ENCODE results near the gene NME1. TPM values are rescaled to one million over a fixed set of nuclear protein-coding genes. Genes with fewer than 3 reads are reported as not detected.
A peak's percentile ranks its signal among the peaks of the same experiment; 100 is the strongest.

Gene NME1
- total RNA-seq, 1 experiment from 2014 or later, result 592 TPM

- H3K4me3 ChIP-seq (ENCODE audit: low read length), result no peak overlapping the region
- H3K27ac ChIP-seq (ENCODE audit: low read length), result no peak overlapping the region
- POLR2A ChIA-PET (ENCODE audit: unreplicated experiment), result interaction anchor here (0.6 kb wide), 1 partner anchor 64 kb away, joined by 5 read pairs; no protein-coding TSS in a partner anchor
- TF ChIP-seq, protein P1, sequence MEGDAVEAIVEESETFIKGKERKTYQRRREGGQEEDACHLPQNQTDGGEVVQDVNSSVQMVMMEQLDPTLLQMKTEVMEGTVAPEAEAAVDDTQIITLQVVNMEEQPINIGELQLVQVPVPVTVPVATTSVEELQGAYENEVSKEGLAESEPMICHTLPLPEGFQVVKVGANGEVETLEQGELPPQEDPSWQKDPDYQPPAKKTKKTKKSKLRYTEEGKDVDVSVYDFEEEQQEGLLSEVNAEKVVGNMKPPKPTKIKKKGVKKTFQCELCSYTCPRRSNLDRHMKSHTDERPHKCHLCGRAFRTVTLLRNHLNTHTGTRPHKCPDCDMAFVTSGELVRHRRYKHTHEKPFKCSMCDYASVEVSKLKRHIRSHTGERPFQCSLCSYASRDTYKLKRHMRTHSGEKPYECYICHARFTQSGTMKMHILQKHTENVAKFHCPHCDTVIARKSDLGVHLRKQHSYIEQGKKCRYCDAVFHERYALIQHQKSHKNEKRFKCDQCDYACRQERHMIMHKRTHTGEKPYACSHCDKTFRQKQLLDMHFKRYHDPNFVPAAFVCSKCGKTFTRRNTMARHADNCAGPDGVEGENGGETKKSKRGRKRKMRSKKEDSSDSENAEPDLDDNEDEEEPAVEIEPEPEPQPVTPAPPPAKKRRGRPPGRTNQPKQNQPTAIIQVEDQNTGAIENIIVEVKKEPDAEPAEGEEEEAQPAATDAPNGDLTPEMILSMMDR (conservative IDR thresholded peaks at IDR 0.05; ENCODE audit: low read depth, low read length), result no peak
- TF ChIP-seq EZH2phosphoT487 (IDR thresholded peaks at IDR 0.05; ENCODE audit: borderline replicate concordance, low read length), result no peak
- no peak for TF ChIP-seq EZH2 (IDR thresholded peaks at IDR 0.05; ENCODE audit: low read length, unreplicated experiment)
- H3K36me3 ChIP-seq (ENCODE audit: low read depth, low read length), result peaks cover 5% of the 10 kb centered on the region
- no peak overlapping the region for H3K9ac ChIP-seq (ENCODE audit: low read length)
- H4K20me1 ChIP-seq (ENCODE audit: low read length), result no peaks in the 10 kb centered on the region; the same call in 1 of the 2 replicates
- no peaks in the 10 kb centered on the region for H3K9me3 ChIP-seq (ENCODE audit: low read length)
- intact Hi-C loops (cut with micrococcal nuclease), result loop anchor here (5.0 kb wide), 1 partner anchor 284 kb away; the partner anchor contains the start of gene TOB1
- H3K9me2 ChIP-seq (replicated peaks; ENCODE audit: low read length), result no peaks in the 10 kb centered on the region
- H3K79me2 ChIP-seq (ENCODE audit: low read length), result peaks cover 26% of the 10 kb centered on the region
- H2AFZ ChIP-seq (ENCODE audit: low read length), result no peak overlapping the region
- H3F3A ChIP-seq (ENCODE audit: low read length, unreplicated experiment), result no peaks in the 10 kb centered on the region
- H3K4me2 ChIP-seq (ENCODE audit: low read length), result no peak overlapping the region
- H3K4me1 ChIP-seq (ENCODE audit: insufficient read depth, low read length), result peaks cover 34% of the 10 kb centered on the region
- no peak for ATAC-seq
- CTCF ChIA-PET, result no interaction called here
- H3K27me3 ChIP-seq (ENCODE audit: low read length), result no peaks in the 10 kb centered on the region
- no peak for DNase-seq
- BruUV-seq (replicated peaks), result no TSS peak
Observed at GRCh38 chr17:51150932-51151331, 2.4 kb upstream of the NME1 start.

GRCh38 chr17:51152766-51153209 lies 571 bp upstream of the NME1 start:
- Histone ChIP-seq H2AFZ (ENCODE audit: low read length) (peak overlapping the region; percentile 81), H3K36me3 (ENCODE audit: low read depth, low read length) (peaks cover 20% of the 10 kb centered on the region), H3K9me3 (ENCODE audit: low read length) (no peaks in the 10 kb centered on the region), H3K4me3 (ENCODE audit: low read length) (peak overlapping the region; percentile 64), H3F3A (ENCODE audit: low read length, unreplicated experiment) (no peaks in the 10 kb centered on the region), H3K4me1 (ENCODE audit: insufficient read depth, low read length) (peaks cover 24% of the 10 kb centered on the region), H3K9ac (ENCODE audit: low read length) (peak overlapping the region; percentile 35), H3K27ac (ENCODE audit: low read length) (peak overlapping the region; percentile 40), H3K4me2 (ENCODE audit: low read length) (peak overlapping the region; percentile 89), H3K79me2 (ENCODE audit: low read length) (peaks cover 44% of the 10 kb centered on the region), H4K20me1 (ENCODE audit: low read length) (peaks cover 7% of the 10 kb centered on the region), H3K27me3 (ENCODE audit: low read length) (no peaks in the 10 kb centered on the region), H3K9me2 (replicated peaks; ENCODE audit: low read length) (no peaks in the 10 kb centered on the region)
- ChIA-PET CTCF (interaction anchor here (0.8 to 1.8 kb wide), 5 partner anchors 28 to 152 kb away, joined by 4 to 29 read pairs (median 7); partner anchors contain the start of gene SPAG9), POLR2A (ENCODE audit: unreplicated experiment) (interaction anchor here (0.6 to 1.7 kb wide), 5 partner anchors 32 to 149 kb away, joined by 3 to 13 read pairs (median 6); partner anchors contain the start of gene SPAG9)
- TF ChIP-seq EZH2 (IDR thresholded peaks at IDR 0.05; ENCODE audit: low read length, unreplicated experiment) (no peak), EZH2phosphoT487 (IDR thresholded peaks at IDR 0.05; ENCODE audit: borderline replicate concordance, low read length) (no peak)
- TF ChIP-seq, protein P1 (conservative IDR thresholded peaks at IDR 0.05; ENCODE audit: low read depth, low read length), result no peak
- intact Hi-C loops (cut with micrococcal nuclease), result loop anchor here (1.0 to 5.0 kb wide), 6 partner anchors 31 to 285 kb away; partner anchors contain the start of gene TOB1
- DNase-seq, result peak; percentile 40
- TSS peak; percentile 79 for BruUV-seq (replicated peaks)
- ATAC-seq, result peak; percentile 13

DNA sequence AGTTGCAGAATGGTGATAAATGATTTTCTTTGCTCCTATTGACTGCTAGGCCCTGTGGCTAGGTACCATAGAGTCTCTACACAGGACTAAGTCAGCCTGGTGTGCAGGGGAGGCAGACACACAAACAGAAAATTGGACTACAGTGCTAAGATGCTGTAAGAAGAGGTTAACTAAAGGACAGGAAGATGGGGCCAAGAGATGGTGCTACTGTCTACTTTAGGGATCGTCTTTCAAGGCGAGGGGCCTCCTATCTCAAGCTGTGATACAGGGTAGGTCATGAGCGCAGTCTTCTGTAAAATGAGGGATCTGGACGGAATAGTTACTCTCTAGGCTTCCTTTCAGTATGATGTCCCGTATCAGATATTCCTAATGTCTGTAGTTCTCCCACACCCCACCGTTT lies 817 bp downstream of the NME1 start:
- Histone ChIP-seq H3K4me3 (ENCODE audit: low read length) (peak overlapping the region; percentile 87), H2AFZ (ENCODE audit: low read length) (peak overlapping the region; percentile 71), H3K9ac (ENCODE audit: low read length) (peak overlapping the region; percentile 91), H3K9me3 (ENCODE audit: low read length) (no peaks in the 10 kb centered on the region), H3F3A (ENCODE audit: low read length, unreplicated experiment) (no peaks in the 10 kb centered on the region), H3K4me1 (ENCODE audit: insufficient read depth, low read length) (peaks cover 21% of the 10 kb centered on the region), H4K20me1 (ENCODE audit: low read length) (peaks cover 16% of the 10 kb centered on the region), H3K27me3 (ENCODE audit: low read length) (no peaks in the 10 kb centered on the region), H3K79me2 (ENCODE audit: low read length) (peaks cover 58% of the 10 kb centered on the region), H3K27ac (ENCODE audit: low read length) (peak overlapping the region; percentile 74), H3K36me3 (ENCODE audit: low read depth, low read length) (peaks cover 30% of the 10 kb centered on the region), H3K4me2 (ENCODE audit: low read length) (peak overlapping the region; percentile 95), H3K9me2 (replicated peaks; ENCODE audit: low read length) (no peaks in the 10 kb centered on the region)
- intact Hi-C loops (cut with micrococcal nuclease), result loop anchor here (5.0 kb wide), 1 partner anchor 287 kb away; the partner anchor contains the start of gene TOB1
- ChIA-PET CTCF (interaction anchor here (0.6 to 1.8 kb wide), 2 partner anchors 98 to 153 kb away, joined by 5 to 13 read pairs; no protein-coding TSS in a partner anchor), POLR2A (ENCODE audit: unreplicated experiment) (no interaction called here)
- BruUV-seq (replicated peaks), result TSS peak; percentile 73
- DNase-seq, result no peak
- ATAC-seq, result no peak
- TF ChIP-seq, protein P1 (conservative IDR thresholded peaks at IDR 0.05; ENCODE audit: low read depth, low read length), result no peak
- TF ChIP-seq EZH2 (IDR thresholded peaks at IDR 0.05; ENCODE audit: low read length, unreplicated experiment), result no peak
- TF ChIP-seq EZH2phosphoT487 (IDR thresholded peaks at IDR 0.05; ENCODE audit: borderline replicate concordance, low read length), result no peak
